Activated naive CD8-positive, alpha-beta T cell treated with anti-CD3 and anti-CD28 coated beads, Interleukin-2, amount 50 U/mL, for 24 hours (primary cell): Measurements from ENCODE around the gene LIPH.
"Not testable (repeated sequence)": the region's sequence is repeated elsewhere in the genome, so short reads cannot be mapped to it uniquely, and the experiment has no call there.

ENCODE experiments used
- ATAC-seq: fragments of 150-1000 bp; cut with Tn5 transposase; one replicate; pipeline ENCODE4 v1.10.0; 2021
- DNase-seq: peaks from one replicate; pipeline ENCODE4 v3.0.0; 2021
- H3K27ac Mint-ChIP-seq: one replicate; pipeline ENCODE4 v1.8.0; 2021; ENCODE audit warnings: mild to moderate bottlenecking, mixed read lengths
- H3K27me3 Mint-ChIP-seq: one replicate; pipeline ENCODE4 v1.8.0; 2021; ENCODE audit warnings: mixed read lengths
- H3K36me3 Mint-ChIP-seq: one replicate; pipeline ENCODE4 v1.8.0; 2021; ENCODE audit warnings: low read depth, mixed read lengths
- H3K4me1 Mint-ChIP-seq: one replicate; pipeline ENCODE4 v1.8.0; 2021; ENCODE audit warnings: mixed read lengths
- H3K4me3 Mint-ChIP-seq: one replicate; pipeline ENCODE4 v1.8.0; 2021; ENCODE audit warnings: mild to moderate bottlenecking, moderate library complexity, mixed read lengths
- H3K9me3 Mint-ChIP-seq: one replicate; pipeline ENCODE4 v1.8.0; 2021; ENCODE audit warnings: mixed read lengths

Gene LIPH

GRCh38 chr3:185484296-185484695 is 68.1 kb downstream of the LIPH start:
- peaks cover 44% of the 10 kb centered on the region for H3K36me3 Mint-ChIP-seq
- ATAC-seq, result no peak
- H3K4me3 Mint-ChIP-seq, result no peak overlapping the region

GRCh38 chr3:185479373-185479945 is 72.9 kb downstream of the LIPH start:
- Mint-ChIP-seq H3K4me1 (peaks cover 7% of the 10 kb centered on the region), H3K36me3 (peaks cover 21% of the 10 kb centered on the region), H3K27ac (no peak overlapping the region), H3K4me3 (no peak overlapping the region), H3K9me3 (peaks cover 4% of the 10 kb centered on the region), H3K27me3 (no peaks in the 10 kb centered on the region)
- no peak for ATAC-seq
- DNase-seq, result no peak

More at GRCh38 chr3:185484296-185484695, 68.1 kb downstream of the LIPH start:
- Mint-ChIP-seq H3K27me3 (no peaks in the 10 kb centered on the region), H3K27ac (no peak overlapping the region), H3K4me1 (peaks cover 7% of the 10 kb centered on the region), H3K9me3 (peaks cover 4% of the 10 kb centered on the region)
- no peak for DNase-seq

- H3K4me1 Mint-ChIP-seq, result no peaks in the 10 kb centered on the region
- peaks cover 4% of the 10 kb centered on the region for H3K9me3 Mint-ChIP-seq
- H3K36me3 Mint-ChIP-seq, result peaks cover 23% of the 10 kb centered on the region
- H3K27ac Mint-ChIP-seq, result no peak overlapping the region
- no peaks in the 10 kb centered on the region for H3K27me3 Mint-ChIP-seq
- H3K4me3 Mint-ChIP-seq, result no peak overlapping the region
- DNase-seq (no peak), ATAC-seq (no peak)
Observed at GRCh38 chr3:185477316-185477715, 75.1 kb downstream of the LIPH start.

- H3K27me3 Mint-ChIP-seq, ATAC-seq, DNase-seq, H3K27ac Mint-ChIP-seq, H3K4me3 Mint-ChIP-seq, H3K9me3 Mint-ChIP-seq, H3K4me1 Mint-ChIP-seq: not testable (repeated sequence)
- H3K36me3 Mint-ChIP-seq, result peaks cover 11% of the 10 kb centered on the region
Observed at GRCh38 chr3:185474922-185475321, 77.5 kb downstream of the LIPH start.

- no peaks in the 10 kb centered on the region for H3K27me3 Mint-ChIP-seq
- no peaks in the 10 kb centered on the region for H3K4me1 Mint-ChIP-seq
- no peaks in the 10 kb centered on the region for H3K9me3 Mint-ChIP-seq
- peaks cover 11% of the 10 kb centered on the region for H3K36me3 Mint-ChIP-seq
- no peak overlapping the region for H3K4me3 Mint-ChIP-seq
- ATAC-seq, result no peak
- no peak for DNase-seq
- H3K27ac Mint-ChIP-seq, result no peak overlapping the region
Observed at GRCh38 chr3:185473290-185473815, 79.0 kb downstream of the LIPH start.

- Mint-ChIP-seq H3K4me3 (no peak overlapping the region), H3K27ac (no peak overlapping the region), H3K4me1 (no peaks in the 10 kb centered on the region), H3K36me3 (peaks cover 11% of the 10 kb centered on the region), H3K27me3 (no peaks in the 10 kb centered on the region), H3K9me3 (no peaks in the 10 kb centered on the region)
- DNase-seq, result no peak
- ATAC-seq, result no peak
Observed at GRCh38 chr3:185470323-185470722, 82.1 kb downstream of the LIPH start.

- H3K9me3 Mint-ChIP-seq, result no peaks in the 10 kb centered on the region
- DNase-seq (no peak), ATAC-seq (no peak)
- H3K4me1 Mint-ChIP-seq, result no peaks in the 10 kb centered on the region
- no peak overlapping the region for H3K4me3 Mint-ChIP-seq
- H3K36me3 Mint-ChIP-seq, result peaks cover 11% of the 10 kb centered on the region
- H3K27me3 Mint-ChIP-seq, result no peaks in the 10 kb centered on the region
- no peak overlapping the region for H3K27ac Mint-ChIP-seq
Observed at GRCh38 chr3:185469542-185469941, 82.8 kb downstream of the LIPH start.

GRCh38 chr3:185466123-185466522 is 86.3 kb downstream of the LIPH start:
- not testable (repeated sequence) for H3K36me3 Mint-ChIP-seq, H3K4me1 Mint-ChIP-seq, H3K27ac Mint-ChIP-seq, ATAC-seq, H3K9me3 Mint-ChIP-seq, H3K27me3 Mint-ChIP-seq, DNase-seq, H3K4me3 Mint-ChIP-seq

- Mint-ChIP-seq H3K27ac (no peak overlapping the region), H3K36me3 (no peaks in the 10 kb centered on the region), H3K4me3 (no peak overlapping the region), H3K27me3 (no peaks in the 10 kb centered on the region), H3K9me3 (no peaks in the 10 kb centered on the region), H3K4me1 (no peaks in the 10 kb centered on the region)
- DNase-seq (no peak), ATAC-seq (no peak)
Observed at GRCh38 chr3:185465471-185465870, 86.9 kb downstream of the LIPH start.

- no peak overlapping the region for H3K4me3 Mint-ChIP-seq
- no peaks in the 10 kb centered on the region for H3K36me3 Mint-ChIP-seq
- ATAC-seq, result no peak
- H3K4me1 Mint-ChIP-seq, result no peaks in the 10 kb centered on the region
- H3K27ac Mint-ChIP-seq, result no peak overlapping the region
- DNase-seq, result no peak
- no peaks in the 10 kb centered on the region for H3K27me3 Mint-ChIP-seq
- H3K9me3 Mint-ChIP-seq, result no peaks in the 10 kb centered on the region
Observed at GRCh38 chr3:185460719-185461350, 91.6 kb downstream of the LIPH start.

GRCh38 chr3:185460309-185460708 is 92.1 kb downstream of the LIPH start:
- H3K4me3 Mint-ChIP-seq, result no peak overlapping the region
- no peaks in the 10 kb centered on the region for H3K9me3 Mint-ChIP-seq
- no peaks in the 10 kb centered on the region for H3K4me1 Mint-ChIP-seq
- no peak overlapping the region for H3K27ac Mint-ChIP-seq
- H3K36me3 Mint-ChIP-seq, result no peaks in the 10 kb centered on the region
- ATAC-seq, result no peak
- DNase-seq, result no peak
- H3K27me3 Mint-ChIP-seq, result no peaks in the 10 kb centered on the region

- Mint-ChIP-seq H3K27me3 (no peaks in the 10 kb centered on the region), H3K27ac (no peak overlapping the region), H3K36me3 (no peaks in the 10 kb centered on the region), H3K9me3 (no peaks in the 10 kb centered on the region), H3K4me3 (no peak overlapping the region), H3K4me1 (no peaks in the 10 kb centered on the region)
- ATAC-seq (no peak), DNase-seq (no peak)
Observed at GRCh38 chr3:185457376-185457775, 95.0 kb downstream of the LIPH start.
